Activated B cell treated with CpG ODN at 0.5 μM for 24 hours (primary cell): ENCODE data around the gene ARHGAP33. TPM values are rescaled to one million over a fixed set of nuclear protein-coding genes. Genes with fewer than 3 reads are reported as not detected.
"Not testable (repeated sequence)": the region's sequence is repeated elsewhere in the genome, so short reads cannot be mapped to it uniquely, and the experiment has no call there.

Source experiments
- ATAC-seq: fragments of 200-7000 bp; cut with Tn5 transposase; one replicate; pipeline ENCODE4 v1.10.0; 2021; ENCODE audit warnings: low read depth, mild to moderate bottlenecking, moderate library complexity
- CTCF ChIA-PET: fragments of 350-600 bp; sonication (Branson Sonifier 250); formaldehyde crosslinking; loops from one replicate; lab custom pipeline; 2021; ENCODE audit warnings: antibody characterized with exemption; lab: Charles Lee
- POLR2A ChIA-PET: fragments of 350-600 bp; sonication (Branson Sonifier 250); formaldehyde crosslinking; loops from one replicate; lab custom pipeline; 2021; ENCODE audit warnings: antibody characterized with exemption; lab: Charles Lee
- DNase-seq: peaks from one replicate; pipeline ENCODE4 v3.0.0; 2022
- H3K27ac Mint-ChIP-seq: one replicate; pipeline ENCODE4 v1.8.0; 2020; ENCODE audit warnings: mixed read lengths
- H3K27me3 Mint-ChIP-seq: one replicate; pipeline ENCODE4 v1.8.0; 2021; ENCODE audit warnings: mixed read lengths
- H3K36me3 Mint-ChIP-seq: one replicate; pipeline ENCODE4 v1.8.0; 2021; ENCODE audit warnings: low read depth, mixed read lengths
- H3K4me1 Mint-ChIP-seq: one replicate; pipeline ENCODE4 v1.8.0; 2021; ENCODE audit warnings: mixed read lengths
- H3K4me3 Mint-ChIP-seq: one replicate; pipeline ENCODE4 v1.8.0; 2020; ENCODE audit warnings: mild to moderate bottlenecking, mixed read lengths
- H3K9me3 Mint-ChIP-seq: one replicate; pipeline ENCODE4 v1.8.0; 2020; ENCODE audit warnings: mixed read lengths
- intact Hi-C: fragments of 100-400 bp; cut with micrococcal nuclease; formaldehyde crosslinking; loops from one replicate; pipeline ENCODE4 v1.15.1; 2024
- total RNA-seq: library from RNA; stranded (reverse); gene quantifications from 2 replicates; pipeline ENCODE4 v1.2.3, GENCODE V29; 2022
- TF ChIP-seq, protein P1 (sequence below): fragments of 200-600 bp; IDR thresholded peaks from one replicate; pipeline ENCODE4 v1.8.0; 2022; ENCODE audit warnings: antibody characterized with exemption, mild to moderate bottlenecking

Gene ARHGAP33
- total RNA-seq, 1 donor from 2014 or later: 15.0 TPM

GRCh38 chr19:35768082-35768421 lies 7.3 kb upstream of the ARHGAP33 start:
- peaks cover 35% of the 10 kb centered on the region for H3K36me3 Mint-ChIP-seq
- no peaks in the 10 kb centered on the region for H3K9me3 Mint-ChIP-seq
- POLR2A ChIA-PET: no interaction called here
- no peak overlapping the region for H3K27ac Mint-ChIP-seq
- no peak for DNase-seq
- intact Hi-C loops: no loop called here
- no peak overlapping the region for H3K4me3 Mint-ChIP-seq
- TF ChIP-seq, protein P1, sequence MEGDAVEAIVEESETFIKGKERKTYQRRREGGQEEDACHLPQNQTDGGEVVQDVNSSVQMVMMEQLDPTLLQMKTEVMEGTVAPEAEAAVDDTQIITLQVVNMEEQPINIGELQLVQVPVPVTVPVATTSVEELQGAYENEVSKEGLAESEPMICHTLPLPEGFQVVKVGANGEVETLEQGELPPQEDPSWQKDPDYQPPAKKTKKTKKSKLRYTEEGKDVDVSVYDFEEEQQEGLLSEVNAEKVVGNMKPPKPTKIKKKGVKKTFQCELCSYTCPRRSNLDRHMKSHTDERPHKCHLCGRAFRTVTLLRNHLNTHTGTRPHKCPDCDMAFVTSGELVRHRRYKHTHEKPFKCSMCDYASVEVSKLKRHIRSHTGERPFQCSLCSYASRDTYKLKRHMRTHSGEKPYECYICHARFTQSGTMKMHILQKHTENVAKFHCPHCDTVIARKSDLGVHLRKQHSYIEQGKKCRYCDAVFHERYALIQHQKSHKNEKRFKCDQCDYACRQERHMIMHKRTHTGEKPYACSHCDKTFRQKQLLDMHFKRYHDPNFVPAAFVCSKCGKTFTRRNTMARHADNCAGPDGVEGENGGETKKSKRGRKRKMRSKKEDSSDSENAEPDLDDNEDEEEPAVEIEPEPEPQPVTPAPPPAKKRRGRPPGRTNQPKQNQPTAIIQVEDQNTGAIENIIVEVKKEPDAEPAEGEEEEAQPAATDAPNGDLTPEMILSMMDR: no peak
- CTCF ChIA-PET: no interaction called here
- H3K4me1 Mint-ChIP-seq: no peaks in the 10 kb centered on the region
- ATAC-seq: no peak
- no peaks in the 10 kb centered on the region for H3K27me3 Mint-ChIP-seq

GRCh38 chr19:35772362-35772761 lies 3.0 kb upstream of the ARHGAP33 start:
- peaks cover 11% of the 10 kb centered on the region for H3K36me3 Mint-ChIP-seq
- H3K27ac Mint-ChIP-seq, H3K9me3 Mint-ChIP-seq, intact Hi-C loops, H3K27me3 Mint-ChIP-seq, DNase-seq, ATAC-seq, H3K4me1 Mint-ChIP-seq, CTCF ChIA-PET, H3K4me3 Mint-ChIP-seq: not testable (repeated sequence)
- POLR2A ChIA-PET: interaction anchor here (0.8 kb wide), 1 partner anchor 24 kb away, joined by 5 read pairs; the partner anchor contains the start of gene LIN37

DNA sequence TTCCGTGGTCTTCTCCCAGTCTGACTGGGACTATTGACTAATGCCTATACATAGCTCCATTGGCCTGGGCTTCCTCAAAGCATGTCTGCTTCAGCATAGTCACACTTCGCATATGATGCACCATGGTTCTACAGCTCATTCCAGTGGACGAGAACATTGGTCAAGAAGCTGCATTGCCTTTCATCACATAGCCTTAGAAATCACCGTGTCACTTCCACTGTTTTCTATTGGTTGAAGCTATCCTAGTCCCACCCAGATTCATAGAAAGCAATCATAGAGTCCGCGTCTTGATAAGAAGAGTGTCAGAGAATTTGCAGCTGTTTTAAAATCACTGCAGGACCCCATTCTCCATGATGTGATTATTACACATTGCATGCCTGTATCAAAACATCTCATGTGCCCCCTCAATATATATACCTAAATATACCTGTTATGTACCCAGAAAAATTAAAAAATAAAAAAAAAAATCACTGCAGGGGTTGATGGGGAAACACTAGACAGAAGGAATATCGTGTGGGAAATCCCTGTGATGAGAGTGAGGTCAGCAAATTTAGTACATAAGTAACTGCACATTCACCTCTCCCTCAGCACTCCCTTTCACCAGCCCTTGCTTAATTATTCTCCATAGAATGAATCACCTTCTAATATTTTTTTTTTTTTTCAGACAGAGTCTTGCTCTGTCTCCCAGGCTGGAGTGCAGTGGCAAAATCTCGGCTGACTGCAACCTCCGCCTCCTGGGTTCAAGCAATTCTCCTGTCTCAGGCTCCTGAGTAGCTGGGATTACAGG lies 2.2 kb upstream of the ARHGAP33 start:
- H3K27ac Mint-ChIP-seq: no peak overlapping the region
- POLR2A ChIA-PET: interaction anchor here (0.7 to 0.8 kb wide), 2 partner anchors 25 to 161 kb away, joined by 5 read pairs; partner anchors contain the start of genes HAUS5 and LIN37
- peaks cover 9% of the 10 kb centered on the region for H3K4me1 Mint-ChIP-seq
- intact Hi-C loops: no loop called here
- peaks cover 5% of the 10 kb centered on the region for H3K36me3 Mint-ChIP-seq
- ATAC-seq (no peak), DNase-seq (no peak)
- CTCF ChIA-PET: no interaction called here
- no peak overlapping the region for H3K4me3 Mint-ChIP-seq
- H3K9me3 Mint-ChIP-seq: no peaks in the 10 kb centered on the region
- no peaks in the 10 kb centered on the region for H3K27me3 Mint-ChIP-seq
- TF ChIP-seq, protein P1: no peak

GRCh38 chr19:35774274-35775045 lies 904 bp upstream of the ARHGAP33 start:
- intact Hi-C loops: loop anchor here (1.0 to 5.0 kb wide), 7 partner anchors 16 to 157 kb away; partner anchors contain the start of genes APLP1, COX6B1, LIN37 and PROSER3
- DNase-seq (no peak), ATAC-seq (no peak)
- POLR2A ChIA-PET: interaction anchor here (0.6 to 0.7 kb wide), 2 partner anchors 254 to 1076 kb away, joined by 4 read pairs; no protein-coding TSS in a partner anchor
- CTCF ChIA-PET: no interaction called here
- no peaks in the 10 kb centered on the region for H3K36me3 Mint-ChIP-seq
- H3K4me3 Mint-ChIP-seq: peak overlapping the region; percentile 79
- no peaks in the 10 kb centered on the region for H3K27me3 Mint-ChIP-seq
- H3K4me1 Mint-ChIP-seq: peaks cover 9% of the 10 kb centered on the region
- TF ChIP-seq, protein P1: no peak
- no peaks in the 10 kb centered on the region for H3K9me3 Mint-ChIP-seq
- no peak overlapping the region for H3K27ac Mint-ChIP-seq

DNA sequence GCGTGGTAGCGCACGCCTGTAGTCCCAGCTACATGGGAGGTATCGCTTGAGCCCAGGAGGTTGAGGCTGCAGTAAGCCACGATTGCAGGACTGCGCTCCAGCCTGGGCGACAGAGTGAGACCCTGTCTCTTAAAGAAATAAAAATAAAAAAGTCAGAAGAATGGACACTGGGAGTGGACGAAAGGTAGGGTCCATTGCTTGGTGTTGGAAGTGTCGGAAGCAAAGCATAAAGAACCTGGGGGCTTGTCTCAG lies 392 bp upstream of the ARHGAP33 start:
- no peak for ATAC-seq
- H3K27ac Mint-ChIP-seq: no peak overlapping the region
- ChIA-PET CTCF (no interaction called here), POLR2A (interaction anchor here (0.6 kb wide), 1 partner anchor 254 kb away, joined by 4 read pairs; no protein-coding TSS in a partner anchor)
- no peak for DNase-seq
- no peaks in the 10 kb centered on the region for H3K9me3 Mint-ChIP-seq
- H3K27me3 Mint-ChIP-seq: no peaks in the 10 kb centered on the region
- H3K4me3 Mint-ChIP-seq: peak overlapping the region; percentile 79
- intact Hi-C loops: loop anchor here (1.0 to 5.0 kb wide), 7 partner anchors 17 to 156 kb away; partner anchors contain the start of genes APLP1, COX6B1, LIN37 and PROSER3
- TF ChIP-seq, protein P1: no peak
- H3K4me1 Mint-ChIP-seq: peaks cover 9% of the 10 kb centered on the region
- H3K36me3 Mint-ChIP-seq: no peaks in the 10 kb centered on the region
